ENCODE measurements around the gene ACTR1B. TPM values are rescaled to one million over a fixed set of nuclear protein-coding genes. Genes with fewer than 3 reads are reported as not detected.
"Not testable (repeated sequence)": the region's sequence is repeated elsewhere in the genome, so short reads cannot be mapped to it uniquely, and the experiment has no call there.

The ACTR1B gene
- polyA plus RNA-seq, 4 donors, result 54.2 to 70.8 (median 65.4) TPM

DNA sequence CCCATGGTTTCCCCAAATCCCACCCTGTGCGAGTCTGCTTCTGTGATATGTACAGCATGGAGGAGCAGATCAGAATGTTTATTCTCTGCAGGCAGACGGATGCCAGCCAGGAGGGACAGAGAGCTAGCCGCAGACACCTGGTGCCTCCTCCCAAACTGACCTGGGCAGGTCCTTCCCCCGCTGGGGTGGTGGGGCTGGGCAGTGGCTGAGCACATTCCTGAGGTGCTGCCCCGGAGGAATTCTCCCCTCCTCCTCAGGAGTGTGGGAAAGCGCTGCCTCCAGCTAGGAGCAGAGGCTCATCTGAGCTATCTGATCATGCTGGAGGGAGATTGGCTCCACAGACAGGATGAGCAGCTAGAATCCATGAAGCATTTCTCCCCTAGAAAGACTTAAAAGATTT, 27.3 kb upstream of the ACTR1B start:
- no peak for DNase-seq (ENCODE audit: low read depth in 4 of 4, low spot score in 2 of 4)

DNA sequence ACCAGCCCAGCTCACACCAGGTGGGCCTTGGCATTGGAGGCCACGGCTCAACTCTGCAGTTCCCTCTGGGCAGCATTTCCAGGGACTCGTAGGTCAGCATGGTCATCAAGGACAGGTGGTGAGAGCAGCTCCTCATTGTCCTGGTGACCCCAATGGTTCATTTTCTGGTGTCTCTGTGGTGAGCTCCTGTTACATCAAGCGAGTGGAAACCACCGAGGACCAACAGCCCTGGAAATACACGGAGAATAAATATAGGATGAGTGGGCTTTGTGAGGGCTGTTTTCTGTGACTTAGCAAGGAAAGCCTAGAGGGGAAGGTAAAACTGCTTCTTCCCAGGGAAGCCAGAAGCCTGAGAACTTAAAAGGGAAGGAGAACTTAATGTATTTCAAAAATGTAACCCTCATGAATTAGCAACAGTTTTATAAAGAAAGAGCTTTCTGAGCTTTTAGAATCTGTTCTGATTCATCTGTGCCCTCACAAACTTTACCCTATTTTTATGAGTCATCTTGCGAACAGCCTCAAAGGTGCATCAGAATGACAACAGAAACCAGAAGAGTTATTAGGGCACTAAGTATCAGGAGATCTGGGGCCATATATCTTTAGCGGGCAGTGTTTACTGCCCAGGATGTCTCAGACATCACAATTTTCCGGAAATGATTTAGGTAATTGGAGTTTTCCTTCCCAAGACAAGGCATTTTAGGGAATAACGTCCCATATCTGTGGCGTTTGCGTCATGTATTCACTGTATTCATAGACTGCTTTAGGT, 24.4 kb upstream of the ACTR1B start:
- no peak for DNase-seq (ENCODE audit: low read depth in 4 of 4, low spot score in 2 of 4)

DNA sequence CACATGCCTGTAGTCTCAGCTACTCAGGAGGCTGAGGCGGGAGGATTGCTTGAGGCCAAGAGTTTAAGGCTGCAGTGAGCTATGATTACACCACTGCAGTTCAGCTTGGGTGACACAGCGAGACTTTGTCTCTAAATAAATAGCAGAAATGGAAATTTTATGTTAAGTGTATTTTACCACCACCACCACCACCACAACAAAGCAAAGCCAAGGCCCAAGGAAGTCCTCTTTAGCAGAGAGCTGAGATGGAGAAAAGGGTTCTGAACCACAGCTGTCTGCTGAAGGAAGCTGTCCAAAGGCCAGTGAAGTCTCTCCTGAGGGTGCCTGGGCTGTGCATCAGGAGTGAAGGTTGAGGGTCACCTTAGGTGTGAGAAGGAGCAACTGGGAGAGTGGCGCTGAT, 23.4 kb upstream of the ACTR1B start:
- not testable (repeated sequence) for DNase-seq (ENCODE audit: low read depth in 4 of 4, low spot score in 2 of 4)

DNA sequence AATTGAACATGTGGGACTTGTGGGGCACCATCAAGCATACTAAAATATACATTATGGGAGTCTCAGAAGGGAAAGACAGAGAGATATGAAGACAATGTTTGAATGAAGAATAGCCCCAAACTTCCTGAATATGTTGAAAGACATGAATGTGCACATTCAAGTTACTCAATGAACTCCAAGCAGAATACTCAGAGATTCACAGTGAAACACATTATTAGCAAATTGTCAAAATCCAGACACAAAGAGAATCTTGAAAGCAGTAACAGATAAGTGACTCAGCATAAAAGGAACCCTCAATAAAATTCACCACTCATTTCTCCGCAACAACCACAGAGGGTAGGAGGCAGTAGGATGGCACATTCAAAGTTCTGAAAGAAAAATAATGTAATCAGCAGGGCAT, 14.5 kb upstream of the ACTR1B start:
- no peak for DNase-seq (ENCODE audit: low read depth in 4 of 4, low spot score in 2 of 4)

DNA sequence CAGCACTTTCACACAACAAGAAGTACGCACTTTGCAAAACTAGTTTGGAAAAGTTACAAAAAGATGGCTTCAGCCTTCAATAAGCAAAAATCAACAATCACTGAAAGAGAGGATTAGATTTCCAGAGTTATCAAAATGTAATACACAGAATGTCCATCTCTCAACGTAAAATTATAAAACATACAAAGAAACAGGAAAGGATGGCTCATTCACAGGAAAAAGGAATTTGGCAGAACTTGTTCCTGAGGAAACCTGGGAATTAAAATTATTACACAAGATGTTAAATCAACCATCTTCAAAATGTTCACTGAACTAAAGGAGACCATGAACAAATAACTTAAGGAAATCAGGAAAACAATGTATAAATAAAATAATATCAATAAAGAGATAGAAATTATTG, 13.6 kb upstream of the ACTR1B start:
- DNase-seq (ENCODE audit: low read depth in 4 of 4, low spot score in 2 of 4), result no peak

DNA sequence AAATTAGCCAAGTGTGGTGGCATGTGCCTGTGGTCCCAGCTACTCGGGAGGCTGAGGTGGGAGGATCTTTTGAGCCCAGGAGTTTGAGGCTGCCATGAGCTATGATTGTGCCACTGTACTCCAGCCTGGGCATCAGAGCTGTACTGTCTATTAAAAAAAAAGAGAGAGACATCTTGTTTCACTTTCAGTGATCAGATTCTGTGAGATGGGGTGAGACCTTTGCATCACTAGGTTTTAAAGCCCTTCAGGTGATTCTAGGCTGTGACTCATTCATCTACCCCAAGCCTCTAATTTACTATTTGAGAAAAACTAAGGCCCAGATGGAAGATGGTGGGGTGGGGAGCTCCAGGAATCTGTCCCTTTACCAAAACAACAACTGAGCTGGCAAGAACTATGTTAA, 12.8 kb upstream of the ACTR1B start:
- DNase-seq (ENCODE audit: low read depth in 4 of 4, low spot score in 2 of 4), result no peak

DNA sequence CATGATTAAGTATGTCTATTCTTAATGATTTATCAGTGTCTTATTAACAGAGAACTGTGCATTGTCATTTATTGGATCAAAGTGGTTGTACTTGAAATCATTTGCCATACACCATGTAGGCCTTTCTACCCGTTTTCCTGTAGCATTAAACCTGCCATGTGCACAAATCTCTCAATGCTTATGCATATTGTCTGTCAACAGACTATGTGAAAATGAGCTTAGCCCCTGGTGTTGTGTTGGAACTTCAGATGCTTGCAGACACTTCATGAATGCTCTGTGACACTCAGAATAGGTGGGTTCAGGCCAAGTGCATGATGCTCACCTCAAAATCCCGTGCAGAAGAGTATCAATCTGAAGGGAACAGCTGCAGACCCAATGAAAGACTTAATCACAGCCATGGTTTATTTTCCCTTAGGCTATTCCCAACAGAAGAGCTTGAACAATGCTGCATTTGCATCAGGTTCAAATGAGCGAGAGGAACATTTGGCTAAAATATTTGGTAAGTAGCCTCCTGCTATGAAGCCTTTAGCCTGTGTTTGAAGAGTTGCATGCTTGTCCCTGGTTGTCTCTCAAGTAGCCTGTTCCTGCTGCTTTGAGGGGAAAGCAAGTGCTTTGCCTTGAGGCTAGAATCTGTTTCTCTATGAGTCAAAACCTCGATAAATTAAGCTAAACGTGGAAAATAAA, 11.7 kb upstream of the ACTR1B start:
- no peak for DNase-seq (ENCODE audit: low read depth in 4 of 4, low spot score in 2 of 4)

DNA sequence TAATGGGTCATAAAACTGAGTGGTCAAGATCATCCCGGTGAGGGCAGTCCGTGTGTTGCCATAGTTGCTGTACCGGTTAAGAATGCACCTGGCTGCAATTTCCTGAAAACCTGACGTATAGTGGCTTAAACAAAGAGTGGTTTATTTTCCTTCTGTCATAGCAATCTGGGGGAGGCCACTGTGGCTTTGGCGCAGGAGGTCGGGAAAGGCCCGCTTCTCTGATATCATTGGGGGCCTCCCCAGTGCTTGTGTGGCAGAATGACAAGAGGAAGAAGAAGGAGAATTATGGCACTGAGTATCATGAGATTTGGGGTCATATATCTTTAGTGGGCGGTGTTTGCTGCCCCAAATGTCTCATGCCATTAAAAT, 10.1 kb upstream of the ACTR1B start:
- peak in 2 of 4 donors; percentile 14 to 20 for DNase-seq (ENCODE audit: low read depth in 4 of 4, low spot score in 2 of 4)

DNA sequence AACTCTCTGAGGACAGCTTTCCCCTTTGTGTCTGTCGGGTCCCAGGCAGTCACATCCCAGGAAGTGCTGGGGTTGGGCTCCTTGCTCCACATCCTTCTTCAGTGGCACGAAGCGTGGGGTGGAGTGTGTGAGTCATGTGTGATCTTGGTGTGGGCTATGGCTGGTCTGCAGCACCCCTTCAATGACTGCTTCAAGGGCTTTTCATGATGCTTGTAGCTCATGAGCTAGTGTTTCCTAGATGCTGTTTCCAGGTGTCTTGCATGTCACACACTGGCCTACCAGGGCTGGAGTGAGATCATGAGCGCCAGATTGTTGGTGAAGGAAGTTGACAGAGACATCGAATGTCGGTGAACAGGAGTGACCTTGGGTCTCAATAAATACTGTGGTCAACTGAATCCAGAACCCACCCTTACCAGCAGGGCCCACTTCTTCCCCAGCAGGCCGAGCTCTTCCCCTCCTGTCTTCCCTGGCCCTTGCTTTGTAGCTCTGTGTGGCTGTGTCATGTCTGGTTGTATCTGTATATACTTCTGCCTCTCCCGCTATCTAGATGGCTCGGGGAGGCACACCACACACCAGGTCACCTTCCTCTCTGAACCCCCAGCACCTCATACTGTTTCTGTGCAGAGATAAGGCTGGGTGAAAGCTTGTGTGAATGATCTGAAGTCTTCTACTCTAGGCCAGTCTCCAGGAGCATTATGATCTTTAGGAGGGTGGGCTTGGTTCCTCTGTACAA, 9.5 kb upstream of the ACTR1B start:
- no peak for DNase-seq (ENCODE audit: low read depth in 4 of 4, low spot score in 2 of 4)

DNA sequence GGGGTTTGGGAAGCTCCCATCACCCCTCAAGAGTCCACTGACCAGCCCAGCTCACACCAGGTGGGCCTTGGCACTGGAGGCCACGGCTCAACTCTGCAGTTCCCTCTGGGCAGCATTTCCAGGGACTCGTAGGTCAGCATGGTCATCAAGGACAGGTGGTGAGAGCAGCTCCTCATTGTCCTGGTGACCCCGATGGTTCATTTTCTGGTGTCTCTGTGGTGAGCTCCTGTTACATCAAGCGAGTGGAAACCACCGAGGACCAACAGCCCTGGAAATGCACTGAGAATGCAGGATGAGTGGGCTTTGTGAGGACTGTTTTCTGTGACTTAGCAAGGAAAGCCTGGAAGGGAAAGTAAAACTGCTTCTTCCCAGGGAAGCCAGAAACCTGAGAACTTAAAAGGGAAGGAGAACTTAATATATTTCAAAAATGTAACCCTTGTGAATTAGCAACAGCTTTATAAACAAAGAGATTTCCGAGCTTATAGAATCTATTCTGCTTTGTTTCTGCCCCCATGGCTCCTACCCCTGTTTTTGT, 8.8 kb upstream of the ACTR1B start:
- not testable (repeated sequence) for DNase-seq (ENCODE audit: low read depth in 4 of 4, low spot score in 2 of 4)

DNA sequence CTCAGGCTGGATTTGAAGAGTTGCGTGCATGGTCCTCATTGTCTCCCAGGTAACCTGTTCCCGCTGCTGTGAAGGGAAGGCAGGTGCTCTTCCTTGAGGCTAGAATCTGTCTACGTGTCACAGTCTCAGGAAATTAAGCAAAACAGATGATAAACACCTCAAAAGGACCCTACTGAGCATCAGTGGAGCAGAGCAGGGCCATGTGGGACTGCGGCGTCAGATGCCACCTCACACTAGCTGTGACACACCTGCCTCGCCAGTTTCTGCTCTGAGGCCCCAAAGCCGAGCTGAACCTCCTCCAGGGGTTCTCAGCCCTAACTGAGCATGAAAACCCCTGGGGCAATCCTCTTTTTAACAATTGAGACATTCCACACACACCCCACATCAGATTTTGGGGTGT, 7.7 kb upstream of the ACTR1B start:
- DNase-seq (ENCODE audit: low read depth in 4 of 4, low spot score in 2 of 4), result no peak

DNA sequence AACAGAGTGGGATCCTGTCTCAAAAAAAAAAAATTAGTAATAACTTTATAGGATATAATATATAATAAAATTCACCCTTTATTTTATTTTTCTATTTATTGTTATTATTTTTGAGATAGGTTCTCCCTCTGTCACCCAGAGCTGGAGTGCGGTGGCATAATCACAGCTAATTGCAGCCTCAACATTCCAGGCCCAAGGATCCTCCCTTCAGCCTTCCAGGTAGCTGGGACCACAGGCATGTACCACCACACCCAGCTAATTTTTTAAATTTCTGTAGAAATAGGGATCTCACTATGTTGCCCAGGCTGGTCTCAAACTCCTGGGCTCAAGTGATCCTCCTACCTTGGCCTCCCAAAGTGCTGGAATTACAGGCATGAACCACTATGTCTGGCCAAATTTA, 6.6 kb upstream of the ACTR1B start:
- no peak for DNase-seq (ENCODE audit: low read depth in 4 of 4, low spot score in 2 of 4)

DNA sequence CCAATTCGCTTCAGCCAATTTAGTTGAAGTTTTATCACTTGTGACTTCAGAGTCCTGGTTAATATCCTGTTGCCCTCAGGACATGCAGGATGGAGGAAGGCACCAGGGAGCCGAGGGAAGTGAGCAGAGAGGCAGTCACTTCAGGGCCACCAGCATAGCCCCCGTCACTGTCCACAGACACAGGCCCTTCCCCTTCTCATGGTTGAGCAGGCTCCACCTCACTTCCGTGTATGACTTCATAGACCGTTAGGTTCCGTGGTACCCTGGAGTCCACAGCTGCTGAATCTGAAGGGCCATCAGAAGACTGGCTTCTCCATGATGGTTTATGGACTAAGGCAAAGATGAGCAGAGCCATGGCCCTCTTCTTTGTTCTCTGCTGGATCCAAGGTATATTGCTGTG, 5.6 kb upstream of the ACTR1B start, which contains the start of gene C2orf92:
Gene C2orf92 (plus strand): TSS at position 266 of the 400 bp plus-strand sequence. CDS start 76 bp downstream, at position 342.
- no peak for DNase-seq (ENCODE audit: low read depth in 4 of 4, low spot score in 2 of 4)

DNA sequence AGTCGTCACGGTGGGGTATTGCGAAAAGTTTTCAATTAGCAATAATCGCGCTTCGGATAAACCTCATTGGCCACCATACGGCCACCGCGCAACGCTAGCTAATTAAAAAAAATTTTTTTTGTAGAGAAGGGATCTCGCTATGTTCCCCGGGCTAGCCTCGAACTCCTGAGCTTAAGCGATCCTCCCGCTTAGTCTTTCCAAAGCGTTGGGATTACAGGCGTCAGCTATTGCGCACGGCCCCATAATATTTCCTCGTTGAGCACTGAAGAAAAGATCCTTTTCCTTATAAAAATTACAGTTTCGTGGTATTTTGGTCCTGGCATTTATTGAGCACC, 759 bp upstream of the ACTR1B start:
- no peak for DNase-seq (ENCODE audit: low read depth in 4 of 4, low spot score in 2 of 4)

DNA sequence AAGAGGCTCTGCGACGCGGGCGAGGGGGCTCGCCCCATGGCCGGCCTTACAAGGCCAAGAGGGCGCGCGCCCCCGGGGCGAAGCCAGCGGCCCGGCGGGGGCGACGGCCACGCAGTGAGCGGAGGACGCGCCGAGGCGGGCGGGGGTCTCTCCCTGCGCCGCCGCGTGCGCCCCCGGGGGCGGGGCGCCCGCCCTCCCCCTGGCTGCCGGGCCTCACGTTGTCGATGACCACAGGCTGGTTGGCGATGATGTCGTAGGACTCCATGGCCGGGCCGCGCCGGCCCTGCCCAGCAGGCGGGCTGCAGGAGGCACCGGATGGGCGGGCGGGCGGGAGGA, 250 bp downstream of the ACTR1B start:
- peak in 1 of 4 donors; percentile 55 for DNase-seq (ENCODE audit: low read depth in 4 of 4, low spot score in 2 of 4)

DNA sequence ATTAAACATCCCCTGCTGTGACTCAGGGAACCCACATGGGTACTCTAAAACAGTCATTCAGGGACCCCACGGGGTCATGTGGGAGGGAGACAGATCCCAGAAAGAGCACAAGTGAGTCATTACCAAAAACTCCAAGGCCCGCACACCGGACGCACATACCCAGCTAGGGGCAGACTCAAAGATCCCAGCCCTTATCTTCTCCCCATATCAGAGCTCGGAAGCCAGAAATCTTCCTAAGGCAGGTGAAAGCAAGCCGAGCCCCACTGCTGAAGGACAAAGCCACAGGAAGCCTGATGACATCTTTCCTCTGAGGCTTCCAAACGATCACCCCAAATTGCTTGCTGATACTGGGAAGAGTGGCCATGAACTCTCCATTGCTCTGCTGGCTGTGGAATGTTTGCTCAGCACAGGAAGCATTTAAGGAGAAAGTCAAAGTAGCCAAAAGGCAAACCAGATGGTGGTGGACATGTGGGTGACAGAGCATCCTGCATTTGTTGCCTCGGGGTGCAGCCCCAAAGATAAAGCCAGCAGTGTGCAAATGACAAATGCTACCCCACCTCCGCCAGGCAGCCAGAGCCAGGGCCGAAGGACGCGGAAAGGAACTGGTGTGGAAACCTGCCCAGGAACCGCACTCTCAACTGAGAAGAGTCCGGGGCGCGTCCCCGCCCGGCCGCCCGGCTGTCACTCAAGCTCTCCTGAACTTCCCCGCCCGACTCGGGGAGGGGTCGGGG, 784 bp downstream of the ACTR1B start:
- peak; percentile 22 to 60 (median 46) for DNase-seq (ENCODE audit: low read depth in 4 of 4, low spot score in 2 of 4)

DNA sequence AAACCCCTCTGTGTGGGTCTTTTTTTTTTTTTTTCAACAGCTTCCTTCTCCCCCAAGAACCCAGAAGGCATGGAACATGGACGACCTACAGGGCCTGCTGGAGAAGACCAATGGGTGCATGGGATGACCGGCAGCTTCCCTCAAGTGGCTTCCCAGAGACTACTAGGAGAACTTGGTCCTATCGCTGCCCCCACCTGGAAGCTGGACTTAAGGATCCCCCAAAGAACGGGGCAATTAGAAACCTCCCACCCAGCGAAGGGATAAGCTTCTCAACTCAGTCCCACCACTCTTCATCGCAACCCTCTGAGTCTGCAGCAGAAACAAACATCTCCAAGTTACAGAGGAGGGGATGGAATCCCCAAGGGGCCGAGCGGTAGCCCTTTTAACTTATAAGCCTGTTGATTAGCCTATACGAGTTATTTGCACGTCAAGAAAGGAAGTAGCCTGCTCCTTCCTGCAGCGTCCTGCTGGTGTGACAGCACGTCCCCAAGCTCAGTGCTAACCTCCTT, 1.4 kb downstream of the ACTR1B start:
- DNase-seq (ENCODE audit: low read depth in 4 of 4, low spot score in 2 of 4), result no peak

DNA sequence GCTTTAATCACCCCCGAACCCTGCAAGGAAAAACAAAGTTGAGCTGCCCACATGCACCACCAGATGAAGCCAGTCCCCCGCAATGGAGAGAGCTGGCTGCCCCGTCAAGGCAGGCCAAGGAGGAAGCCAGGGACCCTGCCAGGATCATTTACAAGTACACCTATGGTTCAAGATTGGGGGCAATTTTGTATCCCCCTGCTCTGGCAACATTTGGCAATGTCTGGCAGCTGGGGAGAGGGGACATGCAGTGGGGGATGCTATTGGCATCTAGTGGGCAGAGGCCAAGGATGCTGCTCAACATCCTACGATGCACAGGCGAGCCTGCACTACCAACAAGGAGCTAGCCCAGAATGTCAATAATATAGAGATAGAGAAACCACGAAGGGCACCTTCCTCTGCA, 1.9 kb downstream of the ACTR1B start:
- DNase-seq (ENCODE audit: low read depth in 4 of 4, low spot score in 2 of 4), result no peak

DNA sequence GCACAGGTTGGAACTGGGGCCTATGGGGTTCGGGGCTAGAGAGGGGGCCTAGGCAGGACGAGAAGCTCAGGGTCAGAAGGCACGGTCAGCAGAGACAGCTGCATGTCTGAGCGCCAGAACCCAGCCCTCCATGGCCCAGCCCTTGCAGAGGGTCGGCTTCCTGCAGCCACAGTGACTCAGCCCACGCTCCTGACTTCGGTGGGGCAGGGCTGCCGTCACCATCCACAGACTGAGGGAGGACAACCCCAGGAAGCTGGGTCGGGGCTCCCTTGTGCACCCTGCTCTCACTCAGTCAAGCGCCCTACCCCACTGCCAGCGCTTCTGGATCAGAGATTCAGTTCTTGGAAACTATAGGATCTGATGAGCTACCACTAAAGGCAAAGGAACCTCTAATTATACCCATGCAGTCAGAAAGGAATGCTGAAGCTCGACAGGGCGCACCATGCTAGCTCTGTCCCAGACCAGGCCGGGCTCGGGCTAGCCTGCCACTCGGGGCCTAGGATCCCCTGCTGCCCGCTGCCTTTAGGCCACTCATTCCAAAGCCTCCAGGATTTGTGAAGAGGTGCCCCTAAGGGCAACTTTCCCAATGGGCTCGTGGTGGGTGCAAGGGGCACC, 3.0 kb downstream of the ACTR1B start:
- DNase-seq (ENCODE audit: low read depth in 4 of 4, low spot score in 2 of 4), result no peak

DNA sequence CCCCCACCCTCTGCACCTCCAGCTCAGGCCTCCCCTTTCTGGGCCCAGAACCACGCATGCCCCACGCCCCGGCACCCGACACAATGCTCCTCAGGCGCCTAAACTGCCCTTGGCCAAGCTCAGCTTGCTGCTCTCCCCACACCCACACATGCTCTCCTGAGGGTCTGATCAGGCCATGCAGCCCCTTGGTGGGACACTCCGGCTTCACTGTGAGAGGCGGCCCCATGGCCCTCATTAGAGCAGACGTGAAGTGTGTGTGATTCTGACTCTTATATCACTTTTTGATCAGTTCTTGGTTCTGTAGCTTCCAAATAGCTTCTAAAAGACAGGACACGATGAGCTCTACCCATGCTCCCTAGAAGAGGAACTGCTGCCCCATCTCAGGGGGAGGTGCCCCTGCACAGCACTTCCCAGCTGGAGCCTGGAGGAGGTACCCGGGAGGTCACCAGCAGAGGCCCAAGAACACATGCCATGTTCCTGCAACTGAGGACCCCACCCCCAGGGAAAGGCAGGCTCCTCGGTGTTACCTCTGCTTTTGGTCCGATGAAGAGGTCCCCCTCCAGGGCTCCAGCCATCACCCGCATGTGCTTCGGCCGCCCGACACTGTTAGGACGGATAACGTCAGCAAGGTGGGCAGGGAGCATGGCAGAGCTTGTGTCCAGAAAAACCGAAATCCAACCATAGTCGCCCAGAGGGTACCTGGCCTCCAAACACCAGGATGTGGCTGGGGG, 3.6 kb downstream of the ACTR1B start:
- no peak for DNase-seq (ENCODE audit: low read depth in 4 of 4, low spot score in 2 of 4)
